ENCODE data around the gene CRTC1.
"Not testable (repeated sequence)": the region's sequence is repeated elsewhere in the genome, so short reads cannot be mapped to it uniquely, and the experiment has no call there.

CRTC1 gene

DNA sequence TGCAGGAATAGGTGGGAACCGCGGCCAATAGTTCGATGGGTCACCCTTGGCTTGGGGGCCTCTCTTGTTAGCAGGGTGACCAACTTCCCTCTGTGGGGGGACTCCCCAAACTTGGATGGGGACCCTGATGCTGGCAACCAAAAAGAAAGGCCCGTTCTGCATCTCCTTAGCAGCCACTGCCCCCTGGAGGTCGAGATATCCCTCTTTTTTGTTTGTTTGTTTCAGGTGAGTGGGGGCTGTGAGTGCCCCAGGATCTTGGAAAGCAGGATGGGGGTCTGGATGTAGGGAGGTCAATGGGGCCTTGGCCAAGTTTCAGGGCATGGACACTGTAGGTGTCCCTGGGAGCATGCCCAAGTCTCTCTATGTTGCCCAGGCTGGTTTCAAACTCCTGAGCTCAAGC lies 7.7 kb upstream of the CRTC1 start:
- Histone ChIP-seq H3K9me3 (ENCODE audit: insufficient read depth, low read length) (no peaks in the 10 kb centered on the region), H3K79me2 (ENCODE audit: insufficient read depth, low read length) (no peaks in the 10 kb centered on the region), H3K4me2 (ENCODE audit: low read depth, low read length, poor library complexity, severe bottlenecking) (no peak overlapping the region), H4K20me1 (ENCODE audit: low read depth, low read length) (no peaks in the 10 kb centered on the region), H3F3A (ENCODE audit: insufficient read depth) (no peaks in the 10 kb centered on the region), H2AFZ (ENCODE audit: low read depth, low read length, severe bottlenecking) (no peak overlapping the region), H3K36me3 (ENCODE audit: low read length) (no peaks in the 10 kb centered on the region), H3K27me3 (ENCODE audit: low read length) (no peaks in the 10 kb centered on the region), H3K27ac (ENCODE audit: low read depth, low read length) (no peak overlapping the region), H3K9me2 (replicated peaks; ENCODE audit: insufficient read depth, low read length) (no peaks in the 10 kb centered on the region), H3K4me3 (ENCODE audit: insufficient read depth, low read length, poor library complexity, severe bottlenecking) (no peak overlapping the region), H3K9ac (ENCODE audit: low read length) (no peak overlapping the region)
- TF ChIP-seq EZH2phosphoT487 (conservative IDR thresholded peaks at IDR 0.05; ENCODE audit: low read length), result no peak
- TF ChIP-seq, protein P1, sequence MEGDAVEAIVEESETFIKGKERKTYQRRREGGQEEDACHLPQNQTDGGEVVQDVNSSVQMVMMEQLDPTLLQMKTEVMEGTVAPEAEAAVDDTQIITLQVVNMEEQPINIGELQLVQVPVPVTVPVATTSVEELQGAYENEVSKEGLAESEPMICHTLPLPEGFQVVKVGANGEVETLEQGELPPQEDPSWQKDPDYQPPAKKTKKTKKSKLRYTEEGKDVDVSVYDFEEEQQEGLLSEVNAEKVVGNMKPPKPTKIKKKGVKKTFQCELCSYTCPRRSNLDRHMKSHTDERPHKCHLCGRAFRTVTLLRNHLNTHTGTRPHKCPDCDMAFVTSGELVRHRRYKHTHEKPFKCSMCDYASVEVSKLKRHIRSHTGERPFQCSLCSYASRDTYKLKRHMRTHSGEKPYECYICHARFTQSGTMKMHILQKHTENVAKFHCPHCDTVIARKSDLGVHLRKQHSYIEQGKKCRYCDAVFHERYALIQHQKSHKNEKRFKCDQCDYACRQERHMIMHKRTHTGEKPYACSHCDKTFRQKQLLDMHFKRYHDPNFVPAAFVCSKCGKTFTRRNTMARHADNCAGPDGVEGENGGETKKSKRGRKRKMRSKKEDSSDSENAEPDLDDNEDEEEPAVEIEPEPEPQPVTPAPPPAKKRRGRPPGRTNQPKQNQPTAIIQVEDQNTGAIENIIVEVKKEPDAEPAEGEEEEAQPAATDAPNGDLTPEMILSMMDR (IDR thresholded peaks at IDR 0.05; ENCODE audit: insufficient read depth, low read length, poor library complexity, severe bottlenecking), result peak; percentile 32

DNA sequence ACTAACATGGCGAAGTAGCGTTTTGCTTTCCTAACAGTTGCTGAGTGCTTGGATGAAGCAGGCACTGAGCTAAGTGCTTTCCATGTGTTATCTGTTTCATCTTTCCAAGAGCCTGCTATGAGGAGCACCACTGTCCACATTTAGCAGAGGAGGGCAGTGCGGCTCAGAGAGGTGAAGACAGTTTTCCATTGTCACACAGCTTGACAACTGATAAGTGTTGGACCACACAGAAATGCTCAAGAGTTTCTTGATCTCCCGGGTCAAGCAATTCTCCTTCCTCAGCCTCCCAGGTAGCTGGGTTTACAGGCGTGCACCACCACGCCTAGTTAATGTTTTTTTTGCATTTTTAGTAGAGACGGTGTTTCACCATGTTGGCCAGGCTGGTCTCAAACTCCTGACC lies 6.8 kb upstream of the CRTC1 start:
- Histone ChIP-seq H3K4me2 (ENCODE audit: low read depth, low read length, poor library complexity, severe bottlenecking) (no peak overlapping the region), H3K27me3 (ENCODE audit: low read length) (no peaks in the 10 kb centered on the region), H2AFZ (ENCODE audit: low read depth, low read length, severe bottlenecking) (no peak overlapping the region), H3K4me3 (ENCODE audit: insufficient read depth, low read length, poor library complexity, severe bottlenecking) (no peak overlapping the region), H3K9ac (ENCODE audit: low read length) (no peak overlapping the region), H3F3A (ENCODE audit: insufficient read depth) (no peaks in the 10 kb centered on the region), H3K9me2 (replicated peaks; ENCODE audit: insufficient read depth, low read length) (no peaks in the 10 kb centered on the region), H3K27ac (ENCODE audit: low read depth, low read length) (no peak overlapping the region), H4K20me1 (ENCODE audit: low read depth, low read length) (no peaks in the 10 kb centered on the region), H3K36me3 (ENCODE audit: low read length) (no peaks in the 10 kb centered on the region), H3K79me2 (ENCODE audit: insufficient read depth, low read length) (no peaks in the 10 kb centered on the region), H3K9me3 (ENCODE audit: insufficient read depth, low read length) (no peaks in the 10 kb centered on the region)
- TF ChIP-seq, protein P1 (IDR thresholded peaks at IDR 0.05; ENCODE audit: insufficient read depth, low read length, poor library complexity, severe bottlenecking), result no peak
- TF ChIP-seq EZH2phosphoT487 (conservative IDR thresholded peaks at IDR 0.05; ENCODE audit: low read length), result no peak

DNA sequence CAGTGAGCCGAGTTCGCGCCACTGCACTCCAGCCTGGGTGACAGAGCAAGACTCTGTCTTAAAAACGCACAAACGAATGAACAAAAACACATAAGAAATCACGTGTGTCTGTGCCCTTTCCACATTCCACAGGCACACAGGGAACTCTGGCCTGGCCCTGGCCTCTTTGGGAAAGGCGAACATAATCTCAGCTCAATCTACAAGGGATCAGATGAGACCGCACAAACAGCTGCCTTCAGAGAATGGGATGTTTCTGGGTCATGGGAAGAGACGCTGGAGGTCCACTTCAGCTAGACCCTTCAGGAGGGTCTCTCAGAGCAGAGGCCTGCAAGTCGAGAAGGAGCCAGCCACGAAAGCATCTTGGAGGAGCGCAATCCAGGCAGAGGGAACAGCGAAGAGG lies 6.3 kb upstream of the CRTC1 start:
- Histone ChIP-seq H3K27me3 (ENCODE audit: low read length) (no peaks in the 10 kb centered on the region), H3K79me2 (ENCODE audit: insufficient read depth, low read length) (no peaks in the 10 kb centered on the region), H4K20me1 (ENCODE audit: low read depth, low read length) (no peaks in the 10 kb centered on the region), H3K9ac (ENCODE audit: low read length) (no peak overlapping the region), H3K4me3 (ENCODE audit: insufficient read depth, low read length, poor library complexity, severe bottlenecking) (no peak overlapping the region), H2AFZ (ENCODE audit: low read depth, low read length, severe bottlenecking) (no peak overlapping the region), H3K36me3 (ENCODE audit: low read length) (no peaks in the 10 kb centered on the region), H3K9me3 (ENCODE audit: insufficient read depth, low read length) (no peaks in the 10 kb centered on the region), H3K9me2 (replicated peaks; ENCODE audit: insufficient read depth, low read length) (no peaks in the 10 kb centered on the region), H3K4me2 (ENCODE audit: low read depth, low read length, poor library complexity, severe bottlenecking) (no peak overlapping the region), H3K27ac (ENCODE audit: low read depth, low read length) (no peak overlapping the region), H3F3A (ENCODE audit: insufficient read depth) (no peaks in the 10 kb centered on the region)
- TF ChIP-seq, protein P1 (IDR thresholded peaks at IDR 0.05; ENCODE audit: insufficient read depth, low read length, poor library complexity, severe bottlenecking), result no peak
- no peak for TF ChIP-seq EZH2phosphoT487 (conservative IDR thresholded peaks at IDR 0.05; ENCODE audit: low read length)

DNA sequence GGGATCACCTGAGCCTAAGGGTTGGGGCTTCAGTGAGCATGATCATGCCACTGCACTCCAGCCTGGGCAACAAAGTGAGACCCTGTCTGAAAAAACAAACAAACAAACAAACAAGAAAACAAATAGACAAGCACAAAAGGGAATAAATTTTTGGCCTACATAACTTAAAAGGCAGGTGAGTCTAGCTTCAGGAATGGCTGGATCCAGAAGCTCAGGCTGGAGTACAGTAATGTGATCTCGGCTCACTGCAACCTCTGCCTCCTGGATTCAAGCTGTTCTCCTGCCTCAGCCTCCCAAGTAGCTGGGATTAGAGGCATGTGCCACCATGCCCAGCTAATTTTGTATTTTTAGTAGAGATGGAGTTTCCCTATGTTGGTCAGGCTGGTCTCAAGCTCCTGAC lies 3.3 kb upstream of the CRTC1 start:
- H3K27me3 ChIP-seq (ENCODE audit: low read length); H4K20me1 ChIP-seq (ENCODE audit: low read depth, low read length); H3K9ac ChIP-seq (ENCODE audit: low read length); H3K9me2 ChIP-seq (replicated peaks; ENCODE audit: insufficient read depth, low read length); H3F3A ChIP-seq (ENCODE audit: insufficient read depth); H3K27ac ChIP-seq (ENCODE audit: low read depth, low read length); H3K36me3 ChIP-seq (ENCODE audit: low read length); H3K79me2 ChIP-seq (ENCODE audit: insufficient read depth, low read length); H2AFZ ChIP-seq (ENCODE audit: low read depth, low read length, severe bottlenecking); H3K4me2 ChIP-seq (ENCODE audit: low read depth, low read length, poor library complexity, severe bottlenecking); H3K9me3 ChIP-seq (ENCODE audit: insufficient read depth, low read length); H3K4me3 ChIP-seq (ENCODE audit: insufficient read depth, low read length, poor library complexity, severe bottlenecking): not testable (repeated sequence)

Measured in SU-DHL-6 (cell line).